SW480 (cell line): Measurements from ENCODE around the gene TRIM2.

Experiments
- DNase-seq: peaks from one replicate; pipeline ENCODE4 v3.0.0-alpha.2; 2016; ENCODE audit warnings: low spot score

TRIM2 gene

DNA sequence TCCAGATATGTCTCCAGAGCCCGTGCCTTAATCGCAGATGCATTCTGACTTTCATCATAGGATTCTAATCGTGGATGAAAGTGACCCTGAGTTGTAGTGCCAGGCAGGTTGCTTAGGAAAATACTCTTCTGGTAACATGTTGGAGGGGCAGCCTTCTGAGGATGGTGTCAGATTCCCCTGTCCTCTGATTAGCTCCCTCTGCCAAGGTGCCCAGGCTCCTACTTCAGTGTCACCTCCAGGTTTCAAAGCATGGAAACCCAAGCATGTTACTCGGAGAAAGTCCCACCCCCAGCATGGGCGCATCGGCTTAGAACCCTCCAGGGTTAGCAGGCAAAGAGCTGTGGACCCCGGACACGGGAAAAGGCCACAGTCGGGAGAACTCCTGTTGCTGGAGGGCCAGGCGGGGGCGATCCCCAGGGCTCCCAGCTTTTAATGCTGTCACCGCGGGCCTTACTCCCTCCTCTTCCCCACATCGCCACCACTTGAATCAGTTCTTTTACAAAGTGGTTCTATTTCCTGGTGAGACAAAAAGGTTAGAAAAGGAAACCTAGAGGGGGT lies 44.5 kb downstream of the TRIM2 start:
- DNase-seq: peak; percentile 28

- peak; percentile 72 for DNase-seq
Observed at GRCh38 chr4:153249199-153250041, 45.2 kb downstream of the TRIM2 start.

DNA sequence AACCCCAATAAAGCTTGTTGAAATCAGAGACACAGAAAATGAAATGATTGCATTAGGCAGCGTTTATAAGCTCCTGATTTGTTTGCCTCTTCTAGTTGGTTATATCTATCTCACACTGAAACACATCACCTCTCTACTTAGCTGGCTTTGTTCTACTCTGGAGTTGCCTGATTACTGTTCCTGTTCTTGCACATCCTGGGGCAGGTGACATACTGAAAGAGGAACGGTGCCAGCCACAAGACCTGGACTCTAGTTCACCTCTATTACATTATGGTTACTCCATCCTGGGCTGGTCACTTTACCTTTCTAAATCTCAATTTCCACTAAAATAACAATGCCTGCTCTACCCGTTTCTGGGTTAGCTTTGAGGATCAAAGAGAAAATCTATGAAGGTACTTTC lies 47.9 kb downstream of the TRIM2 start:
- DNase-seq: no peak

DNA sequence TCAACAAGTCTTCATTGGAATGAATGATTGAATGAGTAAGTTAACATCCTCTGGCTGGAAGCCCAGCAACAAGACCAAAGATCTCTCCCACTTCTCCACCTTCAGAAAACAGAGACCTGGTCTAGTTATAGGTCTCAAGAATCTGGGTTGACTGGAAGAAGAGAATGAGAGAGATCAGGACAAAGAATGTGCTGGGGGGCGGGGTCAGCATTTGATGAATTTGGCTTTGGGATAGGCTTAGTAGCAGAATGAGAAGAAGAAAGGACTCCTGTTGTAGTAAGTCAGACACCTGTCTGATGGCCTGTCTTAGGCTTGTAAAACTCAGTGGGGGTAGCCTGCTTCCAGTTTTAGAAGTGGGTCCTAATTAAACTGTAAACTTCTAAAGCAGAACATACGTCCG lies 51.0 kb downstream of the TRIM2 start:
- no peak for DNase-seq

GRCh38 chr4:153257151-153257620 lies 52.9 kb downstream of the TRIM2 start:
- no peak for DNase-seq

GRCh38 chr4:153257991-153258390 lies 53.7 kb downstream of the TRIM2 start:
- no peak for DNase-seq

DNA sequence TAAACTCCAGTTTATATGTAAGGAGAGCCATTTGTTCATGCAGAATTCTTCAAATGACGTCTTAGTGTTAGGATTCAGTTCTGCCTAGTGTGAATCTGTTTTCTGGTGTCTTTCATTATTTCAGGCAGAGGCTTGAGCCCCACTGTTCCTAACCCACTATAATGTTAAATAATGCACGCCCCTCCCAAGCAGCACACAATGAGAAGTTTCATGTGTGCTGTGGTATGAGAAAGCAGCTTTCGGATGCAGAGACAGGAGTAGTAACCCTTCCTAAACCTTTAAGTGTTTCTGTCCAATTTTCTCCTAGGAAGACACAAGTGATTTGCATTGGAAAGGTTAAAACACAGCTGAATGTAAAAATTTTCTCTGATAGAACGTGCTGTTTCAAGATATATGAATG lies 54.5 kb downstream of the TRIM2 start:
- DNase-seq: no peak

GRCh38 chr4:153259661-153260060 lies 55.4 kb downstream of the TRIM2 start:
- no peak for DNase-seq

DNA sequence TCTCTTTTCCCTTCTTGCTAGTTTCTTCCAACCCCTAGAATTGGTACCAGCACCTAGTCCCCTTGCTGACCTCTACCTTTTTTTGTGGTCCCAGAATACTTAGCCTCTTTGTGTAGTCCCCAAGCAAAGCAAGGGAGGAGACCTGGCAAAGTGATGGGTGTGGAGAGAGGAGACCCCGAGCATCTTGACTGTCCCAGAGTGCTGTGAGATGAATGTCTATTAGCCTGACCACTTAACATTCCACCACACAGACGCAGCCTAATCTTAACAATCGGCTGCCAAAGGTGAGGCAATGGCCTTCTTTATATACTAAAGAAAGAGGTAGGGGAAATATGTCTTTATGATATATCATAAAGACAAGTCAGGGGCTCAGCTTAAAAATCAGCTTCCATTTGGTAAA lies 55.9 kb downstream of the TRIM2 start:
- DNase-seq: no peak

GRCh38 chr4:153260553-153261300 lies 56.5 kb downstream of the TRIM2 start:
- DNase-seq: no peak

- no peak for DNase-seq
Observed at GRCh38 chr4:153261461-153261860, 57.2 kb downstream of the TRIM2 start.

GRCh38 chr4:153261914-153262313 lies 57.7 kb downstream of the TRIM2 start:
- DNase-seq: no peak

- DNase-seq: no peak
Observed at GRCh38 chr4:153265306-153266047, 61.2 kb downstream of the TRIM2 start.

DNA sequence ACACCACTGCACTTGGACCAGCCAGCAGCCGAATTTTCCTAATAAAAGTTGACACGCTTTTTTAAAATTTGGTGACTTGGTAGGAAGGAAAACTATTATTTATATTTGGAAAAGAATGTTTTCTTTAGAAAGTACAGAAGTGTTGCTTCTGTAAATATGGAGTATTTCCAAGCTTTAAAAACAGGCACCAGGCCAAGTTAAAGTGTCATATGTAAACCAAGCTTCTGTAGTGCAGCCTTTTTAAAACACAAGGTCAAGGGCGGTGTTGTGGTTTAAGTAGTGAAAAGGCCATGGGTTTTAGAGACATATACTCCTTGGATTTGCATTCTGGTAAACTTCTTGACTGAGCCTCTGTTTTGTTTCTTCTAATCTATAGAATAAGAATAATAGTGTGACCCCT lies 62.7 kb downstream of the TRIM2 start:
- no peak for DNase-seq

DNA sequence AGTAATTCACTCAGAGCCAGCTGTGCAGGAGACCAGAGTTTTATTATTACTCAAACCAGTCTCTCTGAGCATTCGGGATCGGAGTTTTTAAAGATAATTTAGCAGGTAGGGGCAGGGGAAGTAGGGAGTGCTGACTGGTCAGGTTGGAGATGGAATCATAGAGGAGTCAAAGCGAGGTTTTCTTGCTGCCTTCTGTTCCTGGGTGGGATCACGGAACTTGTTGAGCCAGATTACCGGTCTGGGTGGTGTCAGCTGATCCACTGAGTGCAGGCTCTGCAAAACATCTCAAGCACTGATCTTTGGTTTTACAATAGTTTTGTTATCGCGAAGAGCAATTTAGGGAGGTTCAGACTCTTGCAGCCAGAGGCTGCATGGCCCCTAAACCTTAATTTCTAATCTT lies 63.6 kb downstream of the TRIM2 start:
- no peak for DNase-seq

DNA sequence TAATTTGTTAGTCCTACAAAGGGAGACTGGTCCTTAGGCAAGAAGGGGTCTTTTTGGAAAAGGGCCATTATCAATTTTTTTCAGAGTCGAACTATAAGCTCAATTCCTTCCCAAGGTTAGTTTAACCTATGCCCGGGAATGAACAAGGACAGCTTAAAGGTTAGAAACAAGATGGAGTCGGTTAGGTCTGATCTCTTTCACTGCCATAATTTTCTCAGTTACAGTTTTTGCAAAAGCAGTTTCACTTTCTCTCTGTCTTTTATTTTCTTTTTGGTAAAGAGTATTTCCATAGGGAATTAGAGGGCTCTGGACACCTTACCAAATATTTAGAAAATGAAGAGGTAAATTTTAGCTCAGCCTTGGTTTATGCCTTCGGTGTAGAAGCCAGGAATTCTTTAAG lies 64.1 kb downstream of the TRIM2 start:
- no peak for DNase-seq

DNA sequence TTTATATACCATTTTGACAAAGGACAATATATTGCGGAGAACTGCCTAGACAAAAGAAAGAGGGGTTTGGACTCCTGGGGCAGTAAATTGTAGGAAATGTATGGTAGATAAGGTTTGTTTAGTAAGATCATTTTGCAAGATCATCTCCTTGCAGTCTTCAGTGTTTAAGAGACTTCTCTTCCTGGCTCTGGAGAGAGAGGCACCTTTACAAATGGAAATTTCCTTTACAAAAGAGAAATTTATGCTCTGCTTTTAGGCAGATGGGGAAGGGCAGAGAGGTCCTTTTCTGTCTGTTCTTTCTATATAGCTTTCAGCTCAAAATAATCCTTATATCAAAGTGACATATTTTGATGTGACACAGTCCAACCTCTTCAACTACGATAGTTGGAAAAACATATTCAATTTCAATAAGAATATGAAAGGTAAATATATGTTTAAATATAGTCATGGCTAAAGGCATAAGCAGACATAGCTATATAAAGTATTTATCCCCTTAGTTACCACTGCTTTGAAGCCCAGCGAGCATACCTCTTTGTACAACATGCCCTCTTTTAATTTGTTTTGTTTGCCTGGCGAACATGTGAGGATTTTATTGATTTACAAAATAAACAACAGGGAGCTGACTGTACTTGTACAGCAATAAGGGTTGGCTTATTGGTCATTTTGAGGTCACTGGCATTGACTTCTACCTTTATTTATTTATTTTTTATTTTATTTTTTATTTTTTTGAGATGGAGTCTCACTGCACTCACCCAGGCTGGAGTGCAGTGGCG lies 65.2 kb downstream of the TRIM2 start:
- no peak for DNase-seq

- no peak for DNase-seq
Observed at GRCh38 chr4:153270361-153270760, 66.1 kb downstream of the TRIM2 start.

- DNase-seq: no peak
Observed at GRCh38 chr4:153271820-153272219, 67.6 kb downstream of the TRIM2 start.

- DNase-seq: no peak
Observed at GRCh38 chr4:153273751-153274150, 69.5 kb downstream of the TRIM2 start.

GRCh38 chr4:153274967-153275366 lies 70.7 kb downstream of the TRIM2 start:
- no peak for DNase-seq
